Panc1 (cell line): Measurements from ENCODE around the gene CFAP221. TPM values are rescaled to one million over a fixed set of nuclear protein-coding genes. Genes with fewer than 3 reads are reported as not detected.
A peak's percentile ranks its signal among the peaks of the same experiment; 100 is the strongest.

ENCODE experiments used
- ATAC-seq: fragments of 200-7000 bp; cut with Tn5 transposase; 2 replicates; pipeline ENCODE4 v1.9.1; 2020; ENCODE audit warnings: mild to moderate bottlenecking, moderate library complexity
- BruUV-seq: library from RNA; stranded (reverse); fragments of 400-500 nt; replicated peaks from 2 replicates; lab custom pipeline; 2021; lab: Mats Ljungman, UMichigan
- CTCF ChIA-PET: fragments of 300-600 bp; sonication (Branson Sonifier 250); formaldehyde crosslinking; loops from one replicate; lab custom pipeline; 2022; ENCODE audit warnings: antibody characterized with exemption; lab: Charles Lee
- POLR2A ChIA-PET: fragments of 300-600 bp; sonication (Branson Sonifier 250); formaldehyde crosslinking; loops from one replicate; lab custom pipeline; 2022; ENCODE audit warnings: antibody characterized with exemption; lab: Charles Lee
- DNase-seq: peaks from one replicate; pipeline ENCODE4 v3.0.0-alpha.2; 2010; ENCODE audit warnings: low read depth, low spot score
- H3K27ac ChIP-seq: 2 replicates; pipeline ENCODE4 v1.5.1; 2011; ENCODE audit warnings: mild to moderate bottlenecking, low read length, inconsistent platforms
- H3K27me3 ChIP-seq: fragments of 200-500 bp; sonication (Bioruptor generic); 2 replicates; pipeline ENCODE4 v1.6.0; 2014; ENCODE audit warnings: low read length, inconsistent platforms; ENCODE audit not compliant: control insufficient read depth, insufficient read depth
- H3K36me3 ChIP-seq: fragments of 200-500 bp; sonication (Bioruptor generic); 2 replicates; pipeline ENCODE4 v1.5.1; 2014; ENCODE audit warnings: inconsistent platforms, mild to moderate bottlenecking, low read length, moderate library complexity; ENCODE audit not compliant: control insufficient read depth, insufficient read depth
- H3K4me1 ChIP-seq: 2 replicates; pipeline ENCODE4 v1.5.1; 2011; ENCODE audit warnings: inconsistent platforms, mild to moderate bottlenecking, low read length, moderate library complexity; ENCODE audit not compliant: control insufficient read depth, insufficient read depth
- H3K4me3 ChIP-seq, 2 experiments: 2 replicates each; pipeline ENCODE4 v1.5.1; 2011 to 2012; ENCODE audit warnings: low read depth in 2 of 2, low read length in 2 of 2, mild to moderate bottlenecking in 2 of 2, inconsistent platforms in 1 of 2, moderate library complexity in 1 of 2
- H3K9me3 ChIP-seq: fragments of 200-500 bp; sonication (Bioruptor generic); 2 replicates; pipeline ENCODE4 v1.5.1; 2014; ENCODE audit warnings: low read depth, mild to moderate bottlenecking, inconsistent platforms, low read length, moderate library complexity; ENCODE audit not compliant: control insufficient read depth, insufficient read depth
- POLR2AphosphoS5 ChIP-seq: IDR thresholded peaks from 2 replicates; pipeline ENCODE4 v1.6.1; 2012; ENCODE audit warnings: mild to moderate bottlenecking, low read depth, low read length, moderate library complexity
- REST ChIP-seq, 2 experiments: IDR thresholded peaks; 2 replicates each; pipeline ENCODE4 v1.6.1; 2011 to 2012; ENCODE audit warnings: low read depth in 2 of 2, control low read depth in 1 of 2, low read length in 1 of 2, mild to moderate bottlenecking in 1 of 2, moderate library complexity in 1 of 2; ENCODE audit not compliant: insufficient read depth in 1 of 2
- SIN3A ChIP-seq: IDR thresholded peaks from 2 replicates; pipeline ENCODE4 v1.6.1; 2012; ENCODE audit warnings: low read depth, mild to moderate bottlenecking, low read length, moderate library complexity, borderline replicate concordance; ENCODE audit not compliant: insufficient read depth
- TCF7L2 ChIP-seq: IDR thresholded peaks from 2 replicates; pipeline ENCODE4 v1.6.1; 2011; ENCODE audit warnings: mild to moderate bottlenecking, low read depth, low read length, inconsistent platforms
- in situ Hi-C: cut with HindIII; loops from 2 replicates; pipeline ENCODE4 v1.10.0; 2016; ENCODE audit warnings: low sequenced_read_pairs, low pct_unique_long_range_greater_than_20kb
- intact Hi-C: fragments of 100-400 bp; cut with micrococcal nuclease; formaldehyde crosslinking; loops from one replicate; pipeline ENCODE4 v1.10.0; 2022; ENCODE audit not compliant: unreplicated experiment
- total RNA-seq: library from RNA; stranded (reverse); gene quantifications from one replicate; pipeline ENCODE4 v1.2.1, GENCODE V29; 2021; ENCODE audit not compliant: unreplicated experiment
- TF ChIP-seq, protein P1 (sequence below): fragments of 450-650 bp; IDR thresholded peaks from 2 replicates; pipeline ENCODE4 v1.5.1; 2017; ENCODE audit warnings: mild to moderate bottlenecking

The CFAP221 gene
- total RNA-seq, 1 experiment from 2014 or later: not detected

DNA sequence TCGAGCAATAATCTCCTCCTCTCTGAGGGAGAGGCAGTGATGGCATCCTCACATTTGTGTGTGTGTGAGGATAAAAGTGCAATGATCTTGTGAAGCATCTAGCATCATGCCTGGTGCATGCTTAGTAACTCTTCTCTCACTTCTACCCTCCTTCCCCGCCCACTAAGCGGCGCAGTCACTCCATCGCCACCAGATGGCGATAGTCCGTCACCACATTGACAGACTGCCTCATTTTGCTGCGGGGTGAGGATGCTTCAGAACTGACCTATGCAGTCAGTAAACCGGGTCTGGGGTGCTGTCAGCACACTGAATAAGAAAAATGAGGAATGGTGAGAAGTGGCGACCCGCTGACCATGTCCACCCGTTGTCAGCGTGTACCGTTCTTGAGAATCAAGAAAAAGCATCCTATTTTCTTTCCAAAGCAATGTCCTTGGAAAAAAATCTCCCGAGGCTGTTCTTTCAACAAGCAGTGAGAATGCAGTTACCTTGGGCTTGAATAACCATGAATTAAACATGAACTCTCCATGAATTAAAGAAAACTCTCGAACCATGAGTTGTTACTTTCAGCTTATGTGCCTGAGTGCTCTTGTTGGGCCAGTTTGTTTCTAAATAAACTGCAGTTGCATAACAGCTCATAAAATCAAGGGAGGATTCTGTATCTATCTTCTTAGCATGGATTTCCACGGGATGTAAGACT is 97.5 kb downstream of the CFAP221 start:
- DNase-seq: peak; percentile 60
- Histone ChIP-seq H3K4me1 (no peaks in the 10 kb centered on the region), H3K27me3 (no peaks in the 10 kb centered on the region), H3K4me3 (no peak overlapping the region), H3K36me3 (no peaks in the 10 kb centered on the region), H3K27ac (no peak overlapping the region), H3K9me3 (no peaks in the 10 kb centered on the region)
- CTCF ChIA-PET: interaction anchor here (0.7 to 1.3 kb wide), 3 partner anchors 10 to 47 kb away, joined by 3 to 11 read pairs (median 5); partner anchors contain the start of gene TMEM177
- POLR2A ChIA-PET: interaction anchor here (0.7 kb wide), 1 partner anchor 275 kb away, joined by 3 read pairs; the partner anchor contains the start of genes C2orf76 and DBI
- in situ Hi-C loops: no loop called here
- intact Hi-C loops: no loop called here
- peak; percentile 97 for ATAC-seq
- BruUV-seq: no TSS peak
- no peak for TF ChIP-seq TCF7L2
- TF ChIP-seq, protein P1, sequence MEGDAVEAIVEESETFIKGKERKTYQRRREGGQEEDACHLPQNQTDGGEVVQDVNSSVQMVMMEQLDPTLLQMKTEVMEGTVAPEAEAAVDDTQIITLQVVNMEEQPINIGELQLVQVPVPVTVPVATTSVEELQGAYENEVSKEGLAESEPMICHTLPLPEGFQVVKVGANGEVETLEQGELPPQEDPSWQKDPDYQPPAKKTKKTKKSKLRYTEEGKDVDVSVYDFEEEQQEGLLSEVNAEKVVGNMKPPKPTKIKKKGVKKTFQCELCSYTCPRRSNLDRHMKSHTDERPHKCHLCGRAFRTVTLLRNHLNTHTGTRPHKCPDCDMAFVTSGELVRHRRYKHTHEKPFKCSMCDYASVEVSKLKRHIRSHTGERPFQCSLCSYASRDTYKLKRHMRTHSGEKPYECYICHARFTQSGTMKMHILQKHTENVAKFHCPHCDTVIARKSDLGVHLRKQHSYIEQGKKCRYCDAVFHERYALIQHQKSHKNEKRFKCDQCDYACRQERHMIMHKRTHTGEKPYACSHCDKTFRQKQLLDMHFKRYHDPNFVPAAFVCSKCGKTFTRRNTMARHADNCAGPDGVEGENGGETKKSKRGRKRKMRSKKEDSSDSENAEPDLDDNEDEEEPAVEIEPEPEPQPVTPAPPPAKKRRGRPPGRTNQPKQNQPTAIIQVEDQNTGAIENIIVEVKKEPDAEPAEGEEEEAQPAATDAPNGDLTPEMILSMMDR: peak; percentile 95
- TF ChIP-seq SIN3A: no peak

- in situ Hi-C loops (no loop called here), intact Hi-C loops (no loop called here)
- DNase-seq (no peak), ATAC-seq (no peak)
- Histone ChIP-seq H3K36me3 (no peaks in the 10 kb centered on the region), H3K9me3 (no peaks in the 10 kb centered on the region), H3K4me1 (no peaks in the 10 kb centered on the region), H3K27me3 (no peaks in the 10 kb centered on the region), H3K27ac (no peak overlapping the region), H3K4me3 (no peak overlapping the region)
- TF ChIP-seq, protein P1: no peak
- TF ChIP-seq TCF7L2 (no peak), REST (IDR thresholded peaks at IDR 0.05; ENCODE audit: insufficient read depth in 1 of 2, low read depth in 2 of 2, low read length in 1 of 2) (no peak), POLR2AphosphoS5 (no peak), SIN3A (no peak)
- ChIA-PET POLR2A (interaction anchor here (0.5 kb wide), 1 partner anchor 277 kb away, joined by 3 read pairs; the partner anchor contains the start of genes C2orf76 and DBI), CTCF (no interaction called here)
- no TSS peak for BruUV-seq
Observed at GRCh38 chr2:119644186-119644585, 99.9 kb downstream of the CFAP221 start.
